Astrocyte (in vitro differentiated cells and primary cell): Measurements from ENCODE around the gene ALPL. TPM values are rescaled to one million over a fixed set of nuclear protein-coding genes. Genes with fewer than 3 reads are reported as not detected.

ENCODE experiments used
- DNase-seq: peaks from one replicate; pipeline ENCODE4 v3.0.0-alpha.2; 2010; ENCODE audit warnings: low read depth
- FAIRE-seq: peaks from 2 replicates; lab custom pipeline; 2011; peaks lifted over from hg19 to GRCh38; lab: Jason Lieb, UNC
- H2AFZ ChIP-seq: 2 replicates; pipeline ENCODE4 v1.6.0; 2012; ENCODE audit warnings: low read depth, low read length, inconsistent platforms
- H3K27ac ChIP-seq: 2 replicates; pipeline ENCODE4 v1.5.1; 2011; ENCODE audit warnings: low read depth, low read length, inconsistent platforms
- H3K27me3 ChIP-seq: 2 replicates; pipeline ENCODE4 v1.6.0; 2011; ENCODE audit warnings: low read length, inconsistent platforms; ENCODE audit not compliant: insufficient read depth
- H3K36me3 ChIP-seq: 2 replicates; pipeline ENCODE4 v1.5.1; 2011; ENCODE audit warnings: low read length, inconsistent platforms; ENCODE audit not compliant: insufficient read depth
- H3K4me1 ChIP-seq: 2 replicates; pipeline ENCODE4 v1.5.1; 2011; ENCODE audit warnings: low read length, inconsistent platforms; ENCODE audit not compliant: insufficient read depth
- H3K4me2 ChIP-seq: 2 replicates; pipeline ENCODE4 v1.6.0; 2012; ENCODE audit warnings: low read length, inconsistent platforms
- H3K4me3 ChIP-seq: 2 replicates; pipeline ENCODE4 v1.5.1; 2011; ENCODE audit warnings: low read depth, mild to moderate bottlenecking, low read length, inconsistent platforms; ENCODE audit not compliant: insufficient read depth
- H3K79me2 ChIP-seq: 2 replicates; pipeline ENCODE4 v1.6.0; 2012; ENCODE audit warnings: mild to moderate bottlenecking, low read length, inconsistent platforms; ENCODE audit not compliant: insufficient read depth
- H3K9ac ChIP-seq: 2 replicates; pipeline ENCODE4 v1.6.0; 2012; ENCODE audit warnings: mild to moderate bottlenecking, low read length, inconsistent platforms
- H3K9me3 ChIP-seq: 2 replicates; pipeline ENCODE4 v1.5.1; 2012; ENCODE audit warnings: low read depth, mild to moderate bottlenecking, low read length, inconsistent platforms; ENCODE audit not compliant: insufficient read depth
- H4K20me1 ChIP-seq: 2 replicates; pipeline ENCODE4 v1.6.0; 2012; ENCODE audit warnings: low read length, inconsistent platforms; ENCODE audit not compliant: insufficient read depth
- H3K27ac Mint-ChIP-seq: one replicate; pipeline ENCODE4 v1.8.0; 2021; ENCODE audit warnings: mild to moderate bottlenecking, mixed read lengths; ENCODE audit not compliant: unreplicated experiment
- H3K27me3 Mint-ChIP-seq: one replicate; pipeline ENCODE4 v1.8.0; 2021; ENCODE audit warnings: low read depth, mixed read lengths; ENCODE audit not compliant: unreplicated experiment
- H3K36me3 Mint-ChIP-seq: one replicate; pipeline ENCODE4 v1.8.0; 2021; ENCODE audit warnings: low read depth, mixed read lengths; ENCODE audit not compliant: unreplicated experiment
- H3K4me1 Mint-ChIP-seq: one replicate; pipeline ENCODE4 v1.8.0; 2021; ENCODE audit warnings: low read depth, mixed read lengths; ENCODE audit not compliant: unreplicated experiment
- H3K4me3 Mint-ChIP-seq: one replicate; pipeline ENCODE4 v1.8.0; 2021; ENCODE audit warnings: mild to moderate bottlenecking, moderate library complexity, mixed read lengths; ENCODE audit not compliant: unreplicated experiment
- H3K9me3 Mint-ChIP-seq: one replicate; pipeline ENCODE4 v1.8.0; 2021; ENCODE audit warnings: mild to moderate bottlenecking, mixed read lengths; ENCODE audit not compliant: unreplicated experiment
- EZH2 ChIP-seq: IDR thresholded peaks from 2 replicates; pipeline ENCODE4 v1.6.1; 2012; ENCODE audit warnings: mild to moderate bottlenecking, low read length, inconsistent platforms; ENCODE audit not compliant: insufficient read depth
- total RNA-seq: library from RNA; stranded (reverse); gene quantifications from 2 replicates; pipeline ENCODE4 v1.2.1, GENCODE V29; 2021
- TF ChIP-seq, protein P1 (sequence below): IDR thresholded peaks from 2 replicates; pipeline ENCODE4 v1.5.1; 2011; ENCODE audit warnings: low read depth, mild to moderate bottlenecking, inconsistent platforms, low read length, moderate library complexity; ENCODE audit not compliant: insufficient read depth

Gene ALPL
- total RNA-seq, 1 donor from 2014 or later, result 24.3 TPM

- peaks cover 3% of the 10 kb centered on the region for H3K27me3 ChIP-seq
- FAIRE-seq, result no peak
- peaks cover 2% of the 10 kb centered on the region for H3K9me3 Mint-ChIP-seq
Observed at GRCh38 chr1:21596628-21597027, 87.4 kb downstream of the ALPL start.

GRCh38 chr1:21597753-21598152 is 88.5 kb downstream of the ALPL start:
- peaks cover 27% of the 10 kb centered on the region for H3K27me3 Mint-ChIP-seq
- TF ChIP-seq EZH2, result no peak
- TF ChIP-seq, protein P1, sequence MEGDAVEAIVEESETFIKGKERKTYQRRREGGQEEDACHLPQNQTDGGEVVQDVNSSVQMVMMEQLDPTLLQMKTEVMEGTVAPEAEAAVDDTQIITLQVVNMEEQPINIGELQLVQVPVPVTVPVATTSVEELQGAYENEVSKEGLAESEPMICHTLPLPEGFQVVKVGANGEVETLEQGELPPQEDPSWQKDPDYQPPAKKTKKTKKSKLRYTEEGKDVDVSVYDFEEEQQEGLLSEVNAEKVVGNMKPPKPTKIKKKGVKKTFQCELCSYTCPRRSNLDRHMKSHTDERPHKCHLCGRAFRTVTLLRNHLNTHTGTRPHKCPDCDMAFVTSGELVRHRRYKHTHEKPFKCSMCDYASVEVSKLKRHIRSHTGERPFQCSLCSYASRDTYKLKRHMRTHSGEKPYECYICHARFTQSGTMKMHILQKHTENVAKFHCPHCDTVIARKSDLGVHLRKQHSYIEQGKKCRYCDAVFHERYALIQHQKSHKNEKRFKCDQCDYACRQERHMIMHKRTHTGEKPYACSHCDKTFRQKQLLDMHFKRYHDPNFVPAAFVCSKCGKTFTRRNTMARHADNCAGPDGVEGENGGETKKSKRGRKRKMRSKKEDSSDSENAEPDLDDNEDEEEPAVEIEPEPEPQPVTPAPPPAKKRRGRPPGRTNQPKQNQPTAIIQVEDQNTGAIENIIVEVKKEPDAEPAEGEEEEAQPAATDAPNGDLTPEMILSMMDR, result no peak

More at GRCh38 chr1:21596628-21597027, 87.4 kb downstream of the ALPL start:
- no peak for TF ChIP-seq EZH2
- TF ChIP-seq, protein P1, result no peak
- no peak overlapping the region for H2AFZ ChIP-seq
- DNase-seq, result no peak
- H3K27ac Mint-ChIP-seq, result no peak overlapping the region
- H3K9me3 ChIP-seq, result no peaks in the 10 kb centered on the region
- H3K4me2 ChIP-seq, result no peak overlapping the region
- H3K27ac ChIP-seq, result no peak overlapping the region
- H3K27me3 Mint-ChIP-seq, result peaks cover 31% of the 10 kb centered on the region
- no peak overlapping the region for H3K4me3 Mint-ChIP-seq
- H3K4me1 Mint-ChIP-seq, result no peaks in the 10 kb centered on the region
- H3K9ac ChIP-seq, result no peak overlapping the region
- no peaks in the 10 kb centered on the region for H3K79me2 ChIP-seq
- no peak overlapping the region for H3K4me3 ChIP-seq
- no peaks in the 10 kb centered on the region for H3K4me1 ChIP-seq
- H3K36me3 Mint-ChIP-seq, result peaks cover 3% of the 10 kb centered on the region
- H3K36me3 ChIP-seq, result no peaks in the 10 kb centered on the region
- no peaks in the 10 kb centered on the region for H4K20me1 ChIP-seq

GRCh38 chr1:21598417-21598816 is 89.2 kb downstream of the ALPL start:
- TF ChIP-seq, protein P1, result no peak
- no peak for TF ChIP-seq EZH2
- Mint-ChIP-seq H3K9me3 (peaks cover 2% of the 10 kb centered on the region), H3K36me3 (peaks cover 3% of the 10 kb centered on the region), H3K4me1 (no peaks in the 10 kb centered on the region), H3K4me3 (no peak overlapping the region), H3K27me3 (peaks cover 27% of the 10 kb centered on the region), H3K27ac (no peak overlapping the region)
- no peak overlapping the region for H3K9ac ChIP-seq
- no peak overlapping the region for H3K27ac ChIP-seq
- FAIRE-seq (no peak), DNase-seq (no peak)
- H4K20me1 ChIP-seq, result no peaks in the 10 kb centered on the region
- no peak overlapping the region for H2AFZ ChIP-seq
- no peaks in the 10 kb centered on the region for H3K9me3 ChIP-seq
- no peak overlapping the region for H3K4me2 ChIP-seq
- H3K4me3 ChIP-seq, result no peak overlapping the region
- peaks cover 3% of the 10 kb centered on the region for H3K27me3 ChIP-seq
- H3K36me3 ChIP-seq, result no peaks in the 10 kb centered on the region
- H3K4me1 ChIP-seq, result no peaks in the 10 kb centered on the region
- H3K79me2 ChIP-seq, result no peaks in the 10 kb centered on the region

More at GRCh38 chr1:21597753-21598152, 88.5 kb downstream of the ALPL start:
- no peaks in the 10 kb centered on the region for H3K4me1 ChIP-seq
- peaks cover 3% of the 10 kb centered on the region for H3K27me3 ChIP-seq
- DNase-seq (no peak), FAIRE-seq (no peak)
- no peak overlapping the region for H3K4me2 ChIP-seq
- Mint-ChIP-seq H3K9me3 (peaks cover 2% of the 10 kb centered on the region), H3K4me3 (no peak overlapping the region), H3K36me3 (peaks cover 3% of the 10 kb centered on the region), H3K4me1 (no peaks in the 10 kb centered on the region), H3K27ac (no peak overlapping the region)
- no peaks in the 10 kb centered on the region for H3K9me3 ChIP-seq
- no peak overlapping the region for H3K9ac ChIP-seq
- no peak overlapping the region for H2AFZ ChIP-seq
- H3K79me2 ChIP-seq, result no peaks in the 10 kb centered on the region
- H3K36me3 ChIP-seq, result no peaks in the 10 kb centered on the region
- no peak overlapping the region for H3K27ac ChIP-seq
- H3K4me3 ChIP-seq, result no peak overlapping the region
- H4K20me1 ChIP-seq, result no peaks in the 10 kb centered on the region
